ENCODE results near the gene CRYBB3. TPM values are rescaled to one million over a fixed set of nuclear protein-coding genes. Genes with fewer than 3 reads are reported as not detected.

CRYBB3 gene
- not detected for total RNA-seq
- long read RNA-seq = 0 reads

GRCh38 chr22:25199731-25200520 is at the start of gene CRYBB3:
CRYBB3 (plus strand) TSS chr22:25199858; CDS start chr22:25201397, 1,539 bp downstream.
- no peaks in the 10 kb centered on the region for H3K27me3 ChIP-seq (ENCODE audit: low read depth)
- no peak for DNase-seq
- H3K27ac ChIP-seq (replicated peaks) = no peak within 1 kb of the TSS
- no peak for TF ChIP-seq CTCF (IDR thresholded peaks at IDR 0.05; ENCODE audit: borderline replicate concordance)
- H3K9me3 ChIP-seq (replicated peaks) = no peaks in the 10 kb centered on the region
- no peaks in the 10 kb centered on the region for H3K4me1 ChIP-seq
- intact Hi-C loops (cut with micrococcal nuclease) = no loop called here
- no peak within 1 kb of the TSS for H3K4me3 ChIP-seq
- peaks cover 18% of the 10 kb centered on the region for H3K36me3 ChIP-seq

GRCh38 chr22:25153961-25154666 is 45.5 kb upstream of the CRYBB3 start:
- intact Hi-C loops (cut with micrococcal nuclease) = no loop called here
- DNase-seq = peak; percentile 58

GRCh38 chr22:25154667-25154999 is 45.0 kb upstream of the CRYBB3 start:
- Histone ChIP-seq H3K4me3 (no peak overlapping the region), H3K36me3 (no peaks in the 10 kb centered on the region), H3K9me3 (replicated peaks) (no peaks in the 10 kb centered on the region), H3K27me3 (ENCODE audit: low read depth) (no peaks in the 10 kb centered on the region), H3K27ac (replicated peaks) (peak overlapping the region; percentile 85), H3K4me1 (peaks cover 56% of the 10 kb centered on the region)
- DNase-seq = no peak
- TF ChIP-seq CTCF (IDR thresholded peaks at IDR 0.05; ENCODE audit: borderline replicate concordance) = no peak
- intact Hi-C loops (cut with micrococcal nuclease) = no loop called here

More at GRCh38 chr22:25153961-25154666, 45.5 kb upstream of the CRYBB3 start:
- Histone ChIP-seq H3K27ac (replicated peaks) (peak overlapping the region; percentile 85), H3K4me3 (no peak overlapping the region), H3K9me3 (replicated peaks) (no peaks in the 10 kb centered on the region), H3K36me3 (no peaks in the 10 kb centered on the region), H3K4me1 (peaks cover 52% of the 10 kb centered on the region), H3K27me3 (ENCODE audit: low read depth) (no peaks in the 10 kb centered on the region)
- TF ChIP-seq CTCF (IDR thresholded peaks at IDR 0.05; ENCODE audit: borderline replicate concordance) = no peak

GRCh38 chr22:25156736-25157135 is 42.9 kb upstream of the CRYBB3 start:
- intact Hi-C loops (cut with micrococcal nuclease) = no loop called here
- DNase-seq = no peak
- H3K27ac ChIP-seq (replicated peaks) = peak overlapping the region; percentile 28
- TF ChIP-seq CTCF (IDR thresholded peaks at IDR 0.05; ENCODE audit: borderline replicate concordance) = no peak
- no peaks in the 10 kb centered on the region for H3K27me3 ChIP-seq (ENCODE audit: low read depth)
- no peaks in the 10 kb centered on the region for H3K36me3 ChIP-seq
- no peaks in the 10 kb centered on the region for H3K9me3 ChIP-seq (replicated peaks)
- H3K4me3 ChIP-seq = no peak overlapping the region
- peaks cover 56% of the 10 kb centered on the region for H3K4me1 ChIP-seq

GRCh38 chr22:25159028-25159427 is 40.6 kb upstream of the CRYBB3 start:
- Histone ChIP-seq H3K27me3 (ENCODE audit: low read depth) (no peaks in the 10 kb centered on the region), H3K9me3 (replicated peaks) (no peaks in the 10 kb centered on the region), H3K4me3 (no peak overlapping the region), H3K4me1 (peaks cover 47% of the 10 kb centered on the region), H3K36me3 (no peaks in the 10 kb centered on the region), H3K27ac (replicated peaks) (no peak overlapping the region)
- no peak for TF ChIP-seq CTCF (IDR thresholded peaks at IDR 0.05; ENCODE audit: borderline replicate concordance)
- intact Hi-C loops (cut with micrococcal nuclease) = no loop called here
- DNase-seq = no peak
